ENCODE results near the gene USP20.

USP20 gene

GRCh38 chr9:129857207-129857606, 21.9 kb downstream of the USP20 start:
- no peak for DNase-seq (ENCODE audit: low read depth)

- no peak for DNase-seq (ENCODE audit: low read depth)
These were observed 23.1 kb downstream of the USP20 start for GRCh38 chr9:129858167-129858962.

- DNase-seq (ENCODE audit: low read depth), result no peak
These were observed 25.6 kb downstream of the USP20 start for GRCh38 chr9:129860653-129861446.

- no peak for DNase-seq (ENCODE audit: low read depth)
These were observed 26.2 kb downstream of the USP20 start for GRCh38 chr9:129861447-129861827.

- no peak for DNase-seq (ENCODE audit: low read depth)
These were observed 27.9 kb downstream of the USP20 start for GRCh38 chr9:129863059-129863690.

- no peak for DNase-seq (ENCODE audit: low read depth)
These were observed 29.9 kb downstream of the USP20 start for GRCh38 chr9:129864991-129865647.

GRCh38 chr9:129865668-129866320, 30.5 kb downstream of the USP20 start:
- no peak for DNase-seq (ENCODE audit: low read depth)

GRCh38 chr9:129866394-129867135, 31.3 kb downstream of the USP20 start:
- no peak for DNase-seq (ENCODE audit: low read depth)

- no peak for DNase-seq (ENCODE audit: low read depth)
These were observed 32.1 kb downstream of the USP20 start for GRCh38 chr9:129867136-129868022.

- DNase-seq (ENCODE audit: low read depth), result no peak
These were observed 33.0 kb downstream of the USP20 start for GRCh38 chr9:129868023-129868871.

- DNase-seq (ENCODE audit: low read depth), result no peak
These were observed 33.7 kb downstream of the USP20 start for GRCh38 chr9:129868872-129869486.

GRCh38 chr9:129869585-129870501, 34.6 kb downstream of the USP20 start:
- DNase-seq (ENCODE audit: low read depth), result no peak

- no peak for DNase-seq (ENCODE audit: low read depth)
These were observed 35.8 kb downstream of the USP20 start for GRCh38 chr9:129871046-129871445.

- no peak for DNase-seq (ENCODE audit: low read depth)
These were observed 38.4 kb downstream of the USP20 start for GRCh38 chr9:129873563-129874190.

- no peak for DNase-seq (ENCODE audit: low read depth)
These were observed 39.2 kb downstream of the USP20 start for GRCh38 chr9:129874261-129875101.

GRCh38 chr9:129875181-129875611, 39.9 kb downstream of the USP20 start:
- DNase-seq (ENCODE audit: low read depth), result no peak
